IMR-90 (cell line): ENCODE measurements around the gene PLEKHG4. TPM values are rescaled to one million over a fixed set of nuclear protein-coding genes. Genes with fewer than 3 reads are reported as not detected.

Experiments
- ATAC-seq: fragments of 200-7000 bp; cut with Tn5 transposase; 2 replicates; pipeline ENCODE4 v1.9.1; 2020; ENCODE audit warnings: low read depth, mild to moderate bottlenecking, moderate library complexity
- BruUV-seq: library from RNA; stranded (reverse); fragments of 400-500 nt; replicated peaks from 2 replicates; lab custom pipeline; 2021; lab: Mats Ljungman, UMichigan
- CTCF ChIA-PET: fragments of 300-600 bp; formaldehyde crosslinking; extraction: SDS; loops from one replicate; lab custom pipeline; 2021; ENCODE audit warnings: antibody characterized with exemption; lab: Yijun Ruan, JAX
- POLR2A ChIA-PET: fragments of 300-600 bp; sonication (Branson Sonifier 250); formaldehyde crosslinking; loops from one replicate; lab custom pipeline; 2022; ENCODE audit warnings: antibody characterized with exemption; ENCODE audit not compliant: unreplicated experiment; lab: Charles Lee
- DNase-seq: peaks from one replicate; pipeline ENCODE4 v3.0.0; 2013
- H2AFZ ChIP-seq: replicated peaks from 2 replicates; pipeline ENCODE3; 2013; ENCODE audit warnings: low read length, mild to moderate bottlenecking; ENCODE audit not compliant: poor library complexity
- H2AK5ac ChIP-seq: 2 replicates; pipeline ENCODE4 v1.6.1; 2013; ENCODE audit warnings: low read depth, low read length, inconsistent platforms
- H2AK9ac ChIP-seq: replicated peaks from 2 replicates; pipeline ENCODE3; 2013; ENCODE audit warnings: mild to moderate bottlenecking, low read depth, low read length, moderate library complexity; ENCODE audit not compliant: poor library complexity
- H2BK120ac ChIP-seq: 2 replicates; pipeline ENCODE4 v1.6.1; 2013; ENCODE audit warnings: low read depth, low read length, inconsistent platforms
- H2BK15ac ChIP-seq: 3 replicates; pipeline ENCODE4 v1.6.1; 2013; ENCODE audit warnings: low read depth, low read length, inconsistent platforms
- H2BK20ac ChIP-seq: 2 replicates; pipeline ENCODE4 v1.6.1; 2013; ENCODE audit warnings: low read depth, mild to moderate bottlenecking, inconsistent platforms, low read length, moderate library complexity
- H2BK5ac ChIP-seq: 2 replicates; pipeline ENCODE4 v1.6.1; 2013; ENCODE audit warnings: mild to moderate bottlenecking, low read depth, low read length, inconsistent platforms; ENCODE audit not compliant: poor library complexity, severe bottlenecking
- H3K14ac ChIP-seq: replicated peaks from 2 replicates; pipeline ENCODE4 v1.6.1; 2013; ENCODE audit warnings: low read depth, low read length, inconsistent platforms
- H3K18ac ChIP-seq: 2 replicates; pipeline ENCODE4 v1.6.1; 2013; ENCODE audit warnings: low read depth, low read length, control low read depth
- H3K23ac ChIP-seq: 2 replicates; pipeline ENCODE4 v1.6.1; 2013; ENCODE audit warnings: low read depth, low read length, inconsistent platforms
- H3K27ac ChIP-seq: 2 replicates; pipeline ENCODE4 v1.5.1; 2013; ENCODE audit warnings: mild to moderate bottlenecking, control low read depth, low read length; ENCODE audit not compliant: insufficient read depth
- H3K27me3 ChIP-seq: 2 replicates; pipeline ENCODE4 v1.6.1; 2013; ENCODE audit warnings: low read length; ENCODE audit not compliant: control insufficient read depth, insufficient read depth
- H3K36me3 ChIP-seq: 2 replicates; pipeline ENCODE4 v1.6.1; 2013; ENCODE audit warnings: low read length, mixed read lengths; ENCODE audit not compliant: control insufficient read depth, insufficient read depth
- H3K4ac ChIP-seq: 2 replicates; pipeline ENCODE4 v1.6.1; 2013; ENCODE audit warnings: low read depth, low read length, inconsistent platforms
- H3K4me1 ChIP-seq: 2 replicates; pipeline ENCODE4 v1.6.1; 2013; ENCODE audit warnings: low read length, mixed read lengths; ENCODE audit not compliant: control insufficient read depth, insufficient read depth
- H3K4me2 ChIP-seq: 2 replicates; pipeline ENCODE4 v1.6.1; 2013; ENCODE audit warnings: low read depth, mild to moderate bottlenecking, control low read depth, low read length, moderate library complexity
- H3K4me3 ChIP-seq: 2 replicates; pipeline ENCODE4 v1.5.1; 2013; ENCODE audit warnings: low read depth, mild to moderate bottlenecking, control low read depth, low read length, moderate library complexity; ENCODE audit not compliant: insufficient read depth
- H3K56ac ChIP-seq: 2 replicates; pipeline ENCODE4 v1.6.1; 2013; ENCODE audit warnings: low read length, inconsistent platforms; ENCODE audit not compliant: insufficient read depth; ENCODE audit errors: extremely low read depth
- H3K79me1 ChIP-seq, 2 experiments: 2 replicates each; pipeline ENCODE4 v1.6.1; 2013; ENCODE audit warnings: low read length in 2 of 2, inconsistent platforms in 1 of 2, low read depth in 1 of 2
- H3K9ac ChIP-seq: 2 replicates; pipeline ENCODE4 v1.6.1; 2013; ENCODE audit warnings: low read depth, low read length, control low read depth
- H3K9me1 ChIP-seq: 2 replicates; pipeline ENCODE4 v1.6.1; 2013; ENCODE audit warnings: low read length, inconsistent platforms; ENCODE audit not compliant: insufficient read depth
- H3K9me3 ChIP-seq: 2 replicates; pipeline ENCODE4 v1.6.1; 2013; ENCODE audit warnings: low read length; ENCODE audit not compliant: control insufficient read depth, insufficient read depth
- H4K20me1 ChIP-seq: 2 replicates; pipeline ENCODE4 v1.6.1; 2013; ENCODE audit warnings: low read length, inconsistent platforms; ENCODE audit not compliant: insufficient read depth
- H4K5ac ChIP-seq: 2 replicates; pipeline ENCODE4 v1.6.1; 2013; ENCODE audit warnings: mild to moderate bottlenecking, low read depth, low read length, control low read depth
- H4K8ac ChIP-seq, 2 experiments: 2 replicates each; pipeline ENCODE4 v1.6.1; 2013; ENCODE audit warnings: low read depth in 2 of 2, low read length in 2 of 2, control low read depth in 1 of 2, inconsistent platforms in 1 of 2
- H4K91ac ChIP-seq: 2 replicates; pipeline ENCODE4 v1.6.1; 2013; ENCODE audit warnings: low read depth, low read length, inconsistent platforms; ENCODE audit not compliant: insufficient read depth
- FOS ChIP-seq: fragments of 150-350 bp; IDR thresholded peaks from 2 replicates; pipeline ENCODE4 v1.6.1; 2016; ENCODE audit warnings: low read depth, low read length
- MAZ ChIP-seq: IDR thresholded peaks from 2 replicates; pipeline ENCODE4 v1.6.1; 2012; ENCODE audit warnings: low read depth, mild to moderate bottlenecking, low read length, improper control_type of control experiment, moderate library complexity, borderline replicate concordance
- POLR2A ChIP-seq: IDR thresholded peaks from 2 replicates; pipeline ENCODE4 v1.6.1; 2012; ENCODE audit warnings: mild to moderate bottlenecking, low read depth, low read length
- RAD21 ChIP-seq: IDR thresholded peaks from 2 replicates; pipeline ENCODE4 v1.6.1; 2012; ENCODE audit warnings: low read length, improper control_type of control experiment
- RCOR1 ChIP-seq: IDR thresholded peaks from 2 replicates; pipeline ENCODE4 v1.6.1; 2012; ENCODE audit warnings: mild to moderate bottlenecking, low read length, improper control_type of control experiment; ENCODE audit not compliant: insufficient replicate concordance
- WGBS, 2 experiments: methylation state at CpG; one replicate each; pipeline versions ENCODE4 v1.1.5 to v1.1.7; 2013; ENCODE audit warnings: missing lambda C conversion rate in 2 of 2; ENCODE audit not compliant: insufficient read length in 1 of 2; ENCODE audit errors: extremely low coverage in 2 of 2; 5-methylcytosine and 5-hydroxymethylcytosine counted together
- dilution Hi-C: fragments of 300-500 bp; cut with HindIII; formaldehyde crosslinking; loops from one replicate; pipeline ENCODE4 v1.14.3; 2018; ENCODE audit warnings: low sequenced_read_pairs; ENCODE audit not compliant: unreplicated experiment
- in situ Hi-C: fragments of 300-500 bp; cut with MboI; formaldehyde crosslinking; loops from 3 replicates; pipeline ENCODE4 v1.14.3; 2019; ENCODE audit warnings: low sequenced_read_pairs, inconsistent platforms, mixed read lengths
- intact Hi-C: fragments of 100-400 bp; cut with micrococcal nuclease; formaldehyde crosslinking; loops from 2 replicates; pipeline ENCODE4 v1.10.0; 2022
- polyA plus RNA-seq, 3 experiments: library from polyadenylated mRNA; depleted of rRNA; stranded (reverse); fragments of >200 nt; gene quantifications; 2 replicates each; pipeline ENCODE4 v1.2.3, GENCODE V29; 2012; ENCODE audit warnings: low replicate concordance in 1 of 3
- total RNA-seq: library from RNA; depleted of rRNA; stranded (reverse); fragments of >200 nt; gene quantifications from 2 replicates; pipeline ENCODE4 v1.2.3, GENCODE V29; 2012

The PLEKHG4 gene
- total and polyA plus RNA-seq, 2 of the 4 experiments (the other 2 are of a cell fraction) = 14.0 to 50.7 TPM

- no peak overlapping the region for H3K4me3 ChIP-seq
- peak; percentile 9 for ATAC-seq
These were observed 34.7 kb upstream of the PLEKHG4 start for GRCh38 chr16:67244387-67245185.

More at GRCh38 chr16:67244387-67245185, 34.7 kb upstream of the PLEKHG4 start:
- dilution Hi-C loops = no loop called here
- CTCF ChIA-PET = interaction anchor here (1.5 to 2.3 kb wide), 2 partner anchors 12 to 88 kb away, joined by 3 to 5 read pairs; no protein-coding TSS in a partner anchor
- Histone ChIP-seq H3K18ac (peak overlapping the region; percentile 38; the same call in 1 of the 2 replicates), H3K4ac (peak overlapping the region; percentile 96), H3K79me1 (peaks cover 26 to 77% of the 10 kb centered on the region in 2 experiments; a peak in 3 of 4 replicates), H3K56ac (peak overlapping the region; percentile 59; the same call in 1 of the 2 replicates), H3K27me3 (no peaks in the 10 kb centered on the region), H3K4me2 (peak overlapping the region; percentile 69), H3K23ac (peak overlapping the region; percentile 95), H2AFZ (peak overlapping the region; percentile 67), H2BK15ac (peak overlapping the region; percentile 95; the same call in 2 of the 3 replicates), H2AK9ac (peak overlapping the region; percentile 95), H4K5ac (peak overlapping the region; percentile 54), H4K91ac (peak overlapping the region; percentile 89), H4K8ac (peak overlapping the region; percentile 61 to 94), H3K27ac (peak overlapping the region; percentile 88), H2AK5ac (peak overlapping the region; percentile 99), H3K9me1 (peaks cover 44% of the 10 kb centered on the region), H3K4me1 (peaks cover 55% of the 10 kb centered on the region), H3K9me3 (no peaks in the 10 kb centered on the region), H4K20me1 (no peaks in the 10 kb centered on the region; the same call in none of the 2 replicates), H3K36me3 (0 out of 2 replicates have a peak, but pooled peaks cover 2% of the 10 kb centered on the region), H2BK5ac (peak overlapping the region; percentile 87), H3K14ac (peak overlapping the region; percentile 97), H2BK120ac (peak overlapping the region; percentile 91), H2BK20ac (peak overlapping the region; percentile 92), H3K9ac (peak overlapping the region; percentile 23; the same call in 1 of the 2 replicates)
- POLR2A ChIA-PET = interaction anchor here (0.7 to 1.4 kb wide), 2 partner anchors 217 to 316 kb away, joined by 3 to 4 read pairs; no protein-coding TSS in a partner anchor
- WGBS, 2 experiments = no CpG with 5 or more reads among the region's 5 CpGs
- in situ Hi-C loops = no loop called here
- TF ChIP-seq MAZ = peak; percentile 68
- TF ChIP-seq FOS = peak; percentile 69
- peak; percentile 60; the same call in 1 of the 2 replicates for TF ChIP-seq POLR2A
- 0 out of 2 replicates have a peak, but pooled peaks have one; percentile 3 for TF ChIP-seq RAD21
- TF ChIP-seq RCOR1 = no peak
- intact Hi-C loops = loop anchor here (5.0 kb wide), 1 partner anchor 148 kb away; the partner anchor contains the start of gene TPPP3
- DNase-seq = peak; percentile 87
- no TSS peak for BruUV-seq
